Hepatocyte (in vitro differentiated cells): ENCODE data around the gene GHDC. TPM values are rescaled to one million over a fixed set of nuclear protein-coding genes. Genes with fewer than 3 reads are reported as not detected.
A peak's percentile ranks its signal among the peaks of the same experiment; 100 is the strongest.

ENCODE experiments used
- DNase-seq: peaks from one replicate; pipeline ENCODE4 v3.0.0-alpha.2; 2016; ENCODE audit warnings: low spot score
- H2AFZ ChIP-seq: fragments of 200-600 bp; sonication (generic); 2 replicates; pipeline ENCODE4 v1.6.0; 2016; ENCODE audit warnings: antibody characterized with exemption, mild to moderate bottlenecking
- H3K27ac ChIP-seq: fragments of 200-600 bp; sonication (generic); 2 replicates; pipeline ENCODE4 v1.5.1; 2016; ENCODE audit warnings: mild to moderate bottlenecking
- H3K27me3 ChIP-seq: fragments of 200-600 bp; sonication (generic); 2 replicates; pipeline ENCODE4 v1.6.1; 2016
- H3K36me3 ChIP-seq: fragments of 200-600 bp; sonication (generic); replicated peaks from 2 replicates; pipeline ENCODE4 v1.5.1; 2016; ENCODE audit warnings: low read depth; ENCODE audit not compliant: insufficient read depth
- H3K4me1 ChIP-seq: fragments of 200-600 bp; sonication (generic); 2 replicates; pipeline ENCODE4 v1.5.1; 2016; ENCODE audit warnings: mild to moderate bottlenecking, moderate library complexity; ENCODE audit not compliant: insufficient read depth
- H3K4me2 ChIP-seq: fragments of 200-600 bp; sonication (generic); 2 replicates; pipeline ENCODE4 v1.6.0; 2016
- H3K4me3 ChIP-seq: fragments of 200-600 bp; sonication (generic); 2 replicates; pipeline ENCODE4 v1.5.1; 2016; ENCODE audit warnings: mild to moderate bottlenecking
- H3K79me2 ChIP-seq: fragments of 200-600 bp; sonication (generic); 2 replicates; pipeline ENCODE4 v1.6.0; 2017; ENCODE audit warnings: mild to moderate bottlenecking
- H3K9me2 ChIP-seq: fragments of 200-600 bp; sonication (generic); replicated peaks from 2 replicates; pipeline ENCODE4 v1.6.0; 2017; ENCODE audit warnings: mild to moderate bottlenecking; ENCODE audit not compliant: insufficient read depth
- H3K9me3 ChIP-seq: fragments of 200-600 bp; sonication (generic); 2 replicates; pipeline ENCODE4 v1.5.1; 2016; ENCODE audit warnings: low read depth, mild to moderate bottlenecking
- H4K20me1 ChIP-seq: fragments of 200-600 bp; sonication (generic); 2 replicates; pipeline ENCODE4 v1.6.0; 2016; ENCODE audit warnings: mild to moderate bottlenecking; ENCODE audit not compliant: insufficient read depth, poor library complexity, severe bottlenecking
- EZH2 ChIP-seq: fragments of 200-600 bp; sonication (generic); IDR thresholded peaks from 2 replicates; pipeline ENCODE4 v1.6.1; 2016; ENCODE audit warnings: antibody characterized with exemption, mild to moderate bottlenecking, borderline replicate concordance
- EZH2phosphoT487 ChIP-seq: fragments of 200-600 bp; sonication (generic); IDR thresholded peaks from one replicate; pipeline ENCODE4 v1.6.1; 2018; ENCODE audit warnings: antibody characterized with exemption, mild to moderate bottlenecking, low read depth, moderate library complexity; ENCODE audit not compliant: unreplicated experiment, severe bottlenecking
- WGBS: methylation state at CpG from one replicate; pipeline ENCODE4 v1.1.6; 2016; ENCODE audit warnings: low lambda C conversion rate; ENCODE audit errors: missing lambda C conversion rate; 5-methylcytosine and 5-hydroxymethylcytosine counted together
- polyA plus RNA-seq: library from polyadenylated mRNA; unstranded; fragments of >200 nt; fragmentation: Nextera tagmentation; extraction: Ambion mirVana; gene quantifications from 2 replicates; pipeline ENCODE4 v1.2.1, GENCODE V29; 2016
- total RNA-seq: library from RNA; depleted of rRNA; stranded (reverse); fragments of >200 nt; gene quantifications from 2 replicates; pipeline ENCODE4 v1.2.3, GENCODE V29; 2014
- TF ChIP-seq, protein P1 (sequence below): fragments of 200-600 bp; sonication (generic); IDR thresholded peaks from 2 replicates; pipeline ENCODE4 v1.5.1; 2016; ENCODE audit warnings: antibody characterized with exemption, mild to moderate bottlenecking; ENCODE audit not compliant: poor library complexity

Gene GHDC
- total and polyA plus RNA-seq, 2 experiments from 2014 or later = 7.0 to 7.2 TPM

DNA sequence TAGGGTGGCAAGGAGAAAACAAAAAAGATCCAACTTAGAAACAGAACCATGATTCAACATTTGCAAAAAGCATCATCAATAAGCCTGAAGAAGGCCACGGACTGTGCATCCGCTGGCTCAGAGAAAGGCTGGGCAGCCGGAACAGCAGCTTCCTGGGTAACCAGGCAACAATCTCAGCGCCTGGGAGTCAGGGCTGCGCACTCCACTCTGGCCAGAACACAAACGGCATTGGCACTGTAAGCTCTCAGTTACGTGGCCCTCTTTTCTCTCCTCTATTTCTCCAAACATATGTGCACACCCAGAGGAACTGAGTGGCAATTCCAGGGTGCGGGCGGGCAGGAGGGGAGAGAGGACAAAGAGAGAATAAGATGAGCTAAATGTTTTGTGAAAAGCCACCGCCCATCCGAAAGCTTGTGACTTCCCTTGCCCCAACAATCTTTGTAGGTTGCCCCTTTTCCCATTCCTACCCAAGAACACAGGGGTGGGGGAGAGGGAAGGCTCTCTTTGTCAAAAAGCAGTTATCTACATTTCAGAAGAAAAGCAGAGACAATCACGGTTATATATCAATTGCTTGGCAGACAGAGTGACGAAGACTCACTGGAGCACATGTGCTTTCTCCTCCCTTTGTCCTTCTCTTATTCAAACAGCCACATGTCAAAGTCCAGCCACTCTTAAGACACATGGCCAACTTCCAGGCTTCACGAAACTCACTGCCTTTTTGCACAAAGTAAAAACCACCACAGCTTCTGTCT is 6.6 kb upstream of the GHDC start:
- H3K4me3 ChIP-seq = no peak overlapping the region
- no peaks in the 10 kb centered on the region for H4K20me1 ChIP-seq
- TF ChIP-seq EZH2phosphoT487 (no peak), EZH2 (no peak)
- peak overlapping the region; percentile 87 for H3K27ac ChIP-seq
- peak overlapping the region; percentile 61 for H3K4me2 ChIP-seq
- no peaks in the 10 kb centered on the region for H3K4me1 ChIP-seq
- no peaks in the 10 kb centered on the region for H3K79me2 ChIP-seq
- peak; percentile 60 for DNase-seq
- H3K36me3 ChIP-seq = no peaks in the 10 kb centered on the region
- no peaks in the 10 kb centered on the region for H3K9me3 ChIP-seq
- no peak overlapping the region for H2AFZ ChIP-seq
- no peaks in the 10 kb centered on the region for H3K9me2 ChIP-seq
- 67% methylated on average over 14 of the region's 14 CpGs for WGBS
- H3K27me3 ChIP-seq = no peaks in the 10 kb centered on the region

DNA sequence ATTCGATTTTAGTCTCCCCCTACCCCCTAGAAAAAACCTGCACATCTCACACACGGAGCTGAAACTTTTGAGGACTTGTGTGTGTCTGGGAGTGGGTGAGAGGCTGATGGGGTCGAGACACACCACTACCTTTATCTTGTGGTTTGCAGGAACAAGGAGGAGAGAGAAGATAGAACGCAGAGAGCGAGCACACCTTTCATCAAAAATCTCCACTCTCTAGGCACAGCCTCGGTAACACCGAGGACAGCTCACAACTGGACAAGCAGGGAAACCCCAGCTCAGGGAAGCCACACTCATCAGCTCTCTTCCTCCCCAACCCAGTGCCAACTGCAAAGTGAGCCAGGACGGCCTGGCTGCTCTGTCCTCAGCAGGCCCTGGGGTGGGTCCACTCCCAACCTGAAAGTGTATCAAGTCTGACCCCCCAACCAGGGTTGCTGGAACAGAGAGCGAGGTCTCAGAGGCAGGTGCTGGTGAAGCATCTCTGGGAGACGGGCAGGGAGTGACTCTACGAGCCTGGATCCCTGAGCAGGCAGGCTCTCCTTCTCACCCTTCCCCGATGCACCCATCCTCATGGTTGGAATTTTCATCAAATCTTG is 5.2 kb upstream of the GHDC start:
- Histone ChIP-seq H3K4me3 (no peak overlapping the region), H3K36me3 (no peaks in the 10 kb centered on the region), H3K4me1 (no peaks in the 10 kb centered on the region), H4K20me1 (no peaks in the 10 kb centered on the region), H3K27ac (no peak overlapping the region), H2AFZ (no peak overlapping the region), H3K9me3 (no peaks in the 10 kb centered on the region), H3K9me2 (no peaks in the 10 kb centered on the region), H3K4me2 (no peak overlapping the region), H3K27me3 (no peaks in the 10 kb centered on the region), H3K79me2 (no peaks in the 10 kb centered on the region)
- no peak for DNase-seq
- WGBS = 93% methylated on average over 12 of the region's 12 CpGs
- TF ChIP-seq, protein P1, sequence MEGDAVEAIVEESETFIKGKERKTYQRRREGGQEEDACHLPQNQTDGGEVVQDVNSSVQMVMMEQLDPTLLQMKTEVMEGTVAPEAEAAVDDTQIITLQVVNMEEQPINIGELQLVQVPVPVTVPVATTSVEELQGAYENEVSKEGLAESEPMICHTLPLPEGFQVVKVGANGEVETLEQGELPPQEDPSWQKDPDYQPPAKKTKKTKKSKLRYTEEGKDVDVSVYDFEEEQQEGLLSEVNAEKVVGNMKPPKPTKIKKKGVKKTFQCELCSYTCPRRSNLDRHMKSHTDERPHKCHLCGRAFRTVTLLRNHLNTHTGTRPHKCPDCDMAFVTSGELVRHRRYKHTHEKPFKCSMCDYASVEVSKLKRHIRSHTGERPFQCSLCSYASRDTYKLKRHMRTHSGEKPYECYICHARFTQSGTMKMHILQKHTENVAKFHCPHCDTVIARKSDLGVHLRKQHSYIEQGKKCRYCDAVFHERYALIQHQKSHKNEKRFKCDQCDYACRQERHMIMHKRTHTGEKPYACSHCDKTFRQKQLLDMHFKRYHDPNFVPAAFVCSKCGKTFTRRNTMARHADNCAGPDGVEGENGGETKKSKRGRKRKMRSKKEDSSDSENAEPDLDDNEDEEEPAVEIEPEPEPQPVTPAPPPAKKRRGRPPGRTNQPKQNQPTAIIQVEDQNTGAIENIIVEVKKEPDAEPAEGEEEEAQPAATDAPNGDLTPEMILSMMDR = no peak
- TF ChIP-seq EZH2phosphoT487 (no peak), EZH2 (no peak)

DNA sequence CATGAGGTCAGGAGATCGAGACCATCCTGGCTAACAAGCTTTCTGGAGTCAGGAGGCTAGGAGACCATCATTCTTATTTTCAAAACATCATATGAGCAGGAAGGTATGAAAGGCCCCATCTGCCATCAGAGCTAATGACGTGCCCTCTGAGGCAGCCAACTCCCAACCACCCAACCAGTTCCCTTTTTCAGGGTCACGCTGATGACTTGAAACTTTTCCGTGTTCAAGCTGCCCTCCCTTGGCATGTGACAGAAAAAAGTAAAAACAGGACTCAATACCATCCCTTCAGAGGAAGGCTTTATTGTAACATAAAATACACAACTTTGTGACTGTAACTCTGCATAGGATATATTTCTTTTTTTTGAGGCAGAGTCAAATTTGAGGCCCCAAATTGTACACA is 4.6 kb upstream of the GHDC start:
- Histone ChIP-seq H3K79me2 (no peaks in the 10 kb centered on the region), H2AFZ (no peak overlapping the region), H3K27me3 (no peaks in the 10 kb centered on the region), H3K27ac (no peak overlapping the region), H3K4me1 (no peaks in the 10 kb centered on the region), H3K9me3 (no peaks in the 10 kb centered on the region), H3K4me3 (no peak overlapping the region), H3K9me2 (no peaks in the 10 kb centered on the region), H4K20me1 (no peaks in the 10 kb centered on the region), H3K36me3 (no peaks in the 10 kb centered on the region), H3K4me2 (no peak overlapping the region)
- WGBS = 92% methylated on average over 4 of the region's 4 CpGs
- no peak for TF ChIP-seq EZH2phosphoT487
- no peak for DNase-seq

DNA sequence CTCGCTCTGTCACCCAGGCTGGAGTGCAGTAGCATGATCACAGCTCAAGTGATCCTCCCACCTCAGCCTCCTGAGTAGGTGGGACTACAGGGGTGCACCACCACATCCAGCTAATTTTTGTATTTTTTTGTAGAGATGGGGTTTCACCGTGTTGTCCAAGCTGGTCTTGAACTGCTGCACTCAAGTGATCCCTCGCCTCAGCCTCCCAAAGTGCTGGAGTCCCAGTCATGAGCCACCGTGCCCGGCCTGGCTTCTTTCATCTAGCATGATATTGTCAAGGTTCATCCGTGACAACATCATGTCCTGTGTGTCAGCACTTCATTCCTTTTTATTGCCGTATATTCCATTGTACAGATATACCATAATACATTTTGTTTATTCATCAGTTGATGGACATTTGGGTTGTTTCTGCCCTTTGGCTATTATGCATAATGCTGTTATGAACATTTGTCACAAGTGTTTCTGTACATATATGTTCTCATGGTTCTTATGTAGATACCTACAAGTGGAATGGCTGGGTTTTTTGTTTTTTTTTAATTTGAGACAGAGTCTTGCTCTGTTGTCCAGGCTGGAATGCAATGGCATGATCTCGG is 3.4 kb upstream of the GHDC start:
- Histone ChIP-seq H3K9me3 (no peaks in the 10 kb centered on the region), H3K4me1 (no peaks in the 10 kb centered on the region), H2AFZ (no peak overlapping the region), H3K27me3 (no peaks in the 10 kb centered on the region), H3K9me2 (no peaks in the 10 kb centered on the region), H3K4me3 (no peak overlapping the region), H3K36me3 (no peaks in the 10 kb centered on the region), H4K20me1 (no peaks in the 10 kb centered on the region), H3K4me2 (no peak overlapping the region), H3K79me2 (no peaks in the 10 kb centered on the region), H3K27ac (no peak overlapping the region)
- WGBS = 97% methylated on average over 8 of the region's 8 CpGs
- TF ChIP-seq, protein P1 = no peak
- no peak for TF ChIP-seq EZH2phosphoT487
- no peak for TF ChIP-seq EZH2
- no peak for DNase-seq
